Activated T-helper 1 cell treated with anti-CD3 and anti-CD28 coated beads, Interleukin-2, amount 50 U/mL, for 16 hours (primary cell): ENCODE results near the gene PFAS.

Source experiments
- DNase-seq, 2 donors: peaks; one replicate each; pipeline ENCODE4 v3.0.0-alpha.2; 2020; ENCODE audit warnings: low read depth in 1 of 2, low spot score in 1 of 2

PFAS gene

DNA sequence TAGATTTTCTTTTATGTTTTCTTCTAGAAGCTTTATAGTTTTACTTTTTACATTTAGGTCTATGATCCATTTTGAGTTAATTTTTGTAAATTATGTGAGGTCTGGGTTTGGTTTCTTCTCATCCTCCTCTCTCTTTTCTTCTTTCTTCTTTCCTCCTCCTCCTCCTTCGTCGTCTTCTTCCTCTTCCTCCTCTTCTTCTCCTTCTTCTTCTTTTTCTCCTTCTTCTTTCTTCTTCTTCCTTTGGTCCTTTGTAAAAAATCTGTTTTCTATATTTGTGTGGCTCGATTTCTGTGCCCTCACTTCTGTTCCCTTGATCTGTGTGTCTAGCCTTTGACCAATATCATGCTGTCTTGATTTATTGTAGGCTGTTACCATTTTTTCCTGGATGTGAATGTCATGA, 51.1 kb downstream of the PFAS start:
- DNase-seq: no peak

GRCh38 chr17:8300627-8301242, 51.6 kb downstream of the PFAS start:
- DNase-seq: peak; percentile 40 to 49

GRCh38 chr17:8310601-8311123, 61.6 kb downstream of the PFAS start:
- no peak for DNase-seq

- DNase-seq: no peak
Measured at GRCh38 chr17:8311131-8311790, 62.2 kb downstream of the PFAS start.

DNA sequence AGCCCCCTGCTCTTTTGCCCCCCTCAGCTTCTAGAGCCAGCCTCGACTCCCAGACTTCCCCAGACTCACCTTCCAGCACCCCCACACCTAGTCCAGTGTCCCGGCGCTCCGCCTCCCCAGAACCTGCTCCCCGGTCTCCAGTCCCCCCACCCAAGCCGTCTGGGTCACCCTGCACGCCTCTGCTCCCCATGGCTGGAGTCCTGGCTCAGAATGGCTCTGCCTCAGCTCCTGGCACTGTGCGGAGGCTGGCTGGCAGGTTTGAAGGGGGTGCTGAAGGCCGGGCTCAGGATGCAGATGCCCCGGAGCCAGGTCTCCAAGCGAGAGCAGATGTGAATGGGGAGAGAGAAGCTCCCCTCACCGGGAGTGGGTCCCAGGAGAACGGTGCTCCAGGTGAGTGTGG, 63.2 kb downstream of the PFAS start:
- DNase-seq: no peak

DNA sequence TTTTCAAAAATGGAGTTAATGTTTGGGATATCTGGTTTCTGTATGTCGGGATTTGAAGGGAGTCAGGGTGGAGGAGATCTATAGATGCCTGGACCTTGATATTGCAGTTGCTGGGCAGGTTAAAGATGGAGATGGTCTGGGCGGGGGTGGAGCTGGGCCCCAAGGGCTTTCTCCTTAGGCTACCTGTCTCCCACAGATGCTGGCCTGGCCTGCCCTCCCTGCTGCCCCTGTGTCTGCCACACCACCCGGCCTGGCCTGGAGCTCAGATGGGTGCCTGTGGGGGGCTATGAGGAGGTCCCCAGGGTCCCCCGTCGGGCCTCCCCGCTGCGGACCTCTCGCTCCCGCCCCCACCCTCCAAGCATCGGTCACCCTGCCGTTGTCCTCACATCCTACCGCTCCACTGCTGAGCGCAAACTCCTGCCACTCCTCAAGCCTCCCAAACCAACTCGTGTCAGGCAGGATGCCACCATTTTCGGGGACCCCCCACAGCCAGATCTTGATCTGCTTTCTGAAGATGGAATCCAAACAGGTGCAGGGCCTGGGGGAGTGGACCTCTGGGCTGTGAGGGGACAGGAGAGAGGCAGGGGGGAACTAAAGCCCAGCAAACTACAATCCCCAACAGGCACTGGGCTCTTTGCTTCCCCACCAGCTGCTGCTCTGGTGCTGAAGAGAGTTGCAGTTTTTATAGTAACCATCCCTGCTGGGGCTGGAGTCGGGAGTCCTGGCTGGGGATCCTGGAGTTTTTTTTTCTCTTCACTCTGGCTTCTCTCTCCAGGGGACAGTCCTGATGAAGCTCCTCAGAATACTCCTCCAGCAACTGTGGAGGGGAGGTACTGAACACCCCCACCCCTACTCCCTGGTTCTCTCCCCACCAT, 63.9 kb downstream of the PFAS start:
- DNase-seq: no peak

DNA sequence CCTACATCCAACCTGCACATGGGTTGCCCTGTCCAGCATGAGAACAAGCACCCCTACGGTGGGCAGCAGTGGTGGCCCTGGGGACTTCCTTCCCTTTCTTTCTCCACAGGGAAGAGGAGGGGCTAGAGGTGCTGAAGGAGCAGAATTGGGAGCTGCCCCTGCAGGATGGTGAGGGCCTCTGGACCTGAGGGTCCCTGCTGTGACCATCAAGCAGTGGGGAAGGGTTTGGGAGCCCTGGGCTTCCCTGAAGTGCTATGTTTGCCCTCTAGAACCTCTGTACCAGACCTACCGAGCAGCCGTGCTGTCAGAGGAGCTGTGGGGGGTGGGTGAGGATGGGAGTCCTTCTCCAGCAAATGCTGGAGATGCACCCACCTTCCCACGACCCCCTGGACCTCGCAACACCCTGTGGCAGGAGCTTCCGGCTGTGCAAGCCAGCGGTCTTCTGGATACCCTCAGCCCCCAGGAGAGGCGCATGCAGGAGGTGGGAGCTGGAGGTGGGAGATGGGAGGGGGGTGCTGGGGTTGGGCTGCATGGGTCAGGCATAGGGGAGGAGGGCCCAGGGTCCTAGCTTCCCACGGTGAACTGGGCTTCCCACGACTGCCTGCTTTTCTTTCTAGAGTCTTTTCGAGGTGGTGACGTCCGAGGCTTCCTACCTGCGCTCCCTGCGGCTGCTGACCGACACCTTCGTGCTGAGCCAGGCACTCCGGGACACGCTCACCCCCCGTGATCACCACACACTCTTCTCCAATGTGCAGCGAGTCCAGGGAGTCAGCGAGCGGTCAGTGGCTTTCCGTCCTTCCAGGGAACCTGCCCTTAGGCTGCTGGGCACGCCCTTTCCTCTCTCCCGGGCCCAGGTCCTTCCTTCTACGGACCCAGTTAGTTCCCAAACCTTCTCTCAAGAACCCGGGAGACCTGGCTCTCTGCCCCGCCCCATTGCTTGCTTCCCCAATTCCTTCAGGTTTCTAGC, 66.0 kb downstream of the PFAS start:
- no peak for DNase-seq

GRCh38 chr17:8315764-8316217, 66.7 kb downstream of the PFAS start:
- no peak for DNase-seq

DNA sequence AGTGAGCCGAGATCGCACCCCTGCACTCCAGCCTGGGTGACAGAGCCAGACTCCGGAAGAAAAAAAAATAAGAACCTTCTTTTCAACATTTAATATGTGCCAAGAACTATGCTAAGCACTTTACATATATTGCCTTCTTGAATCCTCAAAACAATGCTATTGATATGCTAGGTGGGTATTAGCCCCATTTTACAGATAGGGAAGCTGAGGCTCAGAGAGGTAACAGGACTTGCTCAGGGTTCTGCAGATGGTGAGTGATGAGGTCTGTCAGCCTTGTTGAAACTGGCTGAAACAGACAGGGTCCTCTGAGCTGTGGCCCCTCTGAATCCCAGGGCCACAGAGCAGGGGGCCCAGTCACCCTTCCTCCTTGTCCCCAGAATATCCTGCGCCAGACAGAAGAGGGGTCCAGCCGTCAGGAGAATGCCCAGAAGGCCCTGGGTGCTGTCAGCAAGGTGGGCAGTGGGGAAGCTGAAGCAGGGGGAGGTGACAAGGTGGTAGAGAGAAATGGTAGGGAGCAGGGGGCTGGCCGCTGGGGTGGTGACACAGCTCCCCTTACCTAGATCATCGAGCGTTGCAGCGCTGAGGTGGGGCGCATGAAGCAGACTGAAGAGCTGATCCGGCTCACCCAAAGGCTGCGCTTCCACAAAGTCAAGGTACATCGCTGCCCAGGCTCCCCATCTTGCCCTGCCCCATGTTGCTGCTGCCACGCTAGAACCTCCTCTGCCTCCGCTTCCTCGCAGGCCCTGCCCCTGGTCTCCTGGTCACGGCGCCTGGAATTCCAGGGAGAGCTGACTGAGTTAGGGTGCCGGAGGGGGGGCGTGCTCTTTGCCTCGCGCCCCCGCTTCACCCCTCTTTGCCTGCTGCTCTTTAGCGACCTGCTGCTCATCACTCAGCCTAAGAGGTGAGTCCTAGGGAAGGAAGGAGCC, 69.2 kb downstream of the PFAS start:
- no peak for DNase-seq
